WTC11 (cell line): Measurements from ENCODE around the gene NEDD4L. TPM values are rescaled to one million over a fixed set of nuclear protein-coding genes. Genes with fewer than 3 reads are reported as not detected.

ENCODE experiments used
- ATAC-seq: fragments of 200-7000 bp; cut with Tn5 transposase; 2 replicates; pipeline ENCODE4 v1.10.0; 2021; ENCODE audit warnings: mild to moderate bottlenecking, moderate library complexity
- CTCF ChIA-PET: fragments of 300-600 bp; sonication (Branson Sonifier 250); formaldehyde crosslinking; loops from one replicate; lab custom pipeline; 2021; ENCODE audit warnings: antibody characterized with exemption; lab: Charles Lee
- POLR2A ChIA-PET: fragments of 350-600 bp; sonication (Branson Sonifier 250); formaldehyde crosslinking; loops from one replicate; lab custom pipeline; 2021; ENCODE audit warnings: antibody characterized with exemption; lab: Charles Lee
- DNase-seq: peaks from one replicate; pipeline ENCODE4 v3.0.0; 2021; ENCODE audit warnings: low spot score
- H3K27ac Mint-ChIP-seq: 2 replicates; pipeline ENCODE4 v1.8.0; 2021; ENCODE audit warnings: mixed read lengths
- H3K27me3 Mint-ChIP-seq: 2 replicates; pipeline ENCODE4 v1.8.0; 2021; ENCODE audit warnings: low read depth, mild to moderate bottlenecking, moderate library complexity, mixed read lengths
- H3K36me3 Mint-ChIP-seq: 2 replicates; pipeline ENCODE4 v1.8.0; 2021; ENCODE audit warnings: mixed read lengths
- H3K4me1 Mint-ChIP-seq: 2 replicates; pipeline ENCODE4 v1.8.0; 2022; ENCODE audit warnings: mixed read lengths
- H3K4me3 Mint-ChIP-seq: 2 replicates; pipeline ENCODE4 v1.8.0; 2021; ENCODE audit warnings: mild to moderate bottlenecking, moderate library complexity, mixed read lengths
- H3K9me3 Mint-ChIP-seq: 2 replicates; pipeline ENCODE4 v1.8.0; 2021; ENCODE audit warnings: mixed read lengths
- ATF1 ChIP-seq: sonication (generic); formaldehyde crosslinking; IDR thresholded peaks from 2 replicates; pipeline ENCODE4 v1.8.1; 2023; ENCODE audit warnings: mild to moderate bottlenecking, moderate library complexity, missing genetic modification reagents
- ELF4 ChIP-seq: sonication (generic); formaldehyde crosslinking; IDR thresholded peaks from 2 replicates; pipeline ENCODE4 v1.8.1; 2022; ENCODE audit warnings: low read depth, mild to moderate bottlenecking, moderate library complexity, missing genetic modification reagents
- FOXK1 ChIP-seq: sonication (generic); formaldehyde crosslinking; IDR thresholded peaks from 2 replicates; pipeline ENCODE4 v1.8.0; 2022; ENCODE audit warnings: mild to moderate bottlenecking, moderate library complexity, missing genetic modification reagents
- FOXP1 ChIP-seq: sonication (generic); formaldehyde crosslinking; IDR thresholded peaks from 2 replicates; pipeline ENCODE4 v1.8.0; 2022; ENCODE audit warnings: missing genetic modification reagents, mild to moderate bottlenecking, moderate library complexity, borderline replicate concordance
- GTF2I ChIP-seq: fragments of 250-450 bp; sonication (Bioruptor Pico); conservative IDR thresholded peaks from 2 replicates; pipeline ENCODE4 v1.4.0; 2021; ENCODE audit warnings: mild to moderate bottlenecking
- MXD4 ChIP-seq: fragments of 250-450 bp; sonication (Bioruptor Pico); IDR thresholded peaks from 2 replicates; pipeline ENCODE4 v1.8.0; 2021; ENCODE audit warnings: mild to moderate bottlenecking, moderate library complexity, borderline replicate concordance
- NR2C2 ChIP-seq: sonication (generic); formaldehyde crosslinking; IDR thresholded peaks from 2 replicates; pipeline ENCODE4 v1.8.0; 2022; ENCODE audit warnings: mild to moderate bottlenecking, missing genetic modification reagents
- RELA ChIP-seq: sonication (generic); formaldehyde crosslinking; IDR thresholded peaks from 2 replicates; pipeline ENCODE4 v1.8.1; 2022; ENCODE audit warnings: missing genetic modification reagents, mild to moderate bottlenecking, borderline replicate concordance
- SOX15 ChIP-seq: fragments of 250-450 bp; sonication (Bioruptor Pico); IDR thresholded peaks from 2 replicates; pipeline ENCODE4 v1.9.0; 2021; ENCODE audit warnings: mild to moderate bottlenecking
- TP53 ChIP-seq: sonication (generic); formaldehyde crosslinking; IDR thresholded peaks from 2 replicates; pipeline ENCODE4 v1.8.1; 2023; ENCODE audit warnings: mild to moderate bottlenecking, missing genetic modification reagents
- ZNF121 ChIP-seq: sonication (generic); formaldehyde crosslinking; IDR thresholded peaks from 2 replicates; pipeline ENCODE4 v1.8.0; 2023; ENCODE audit warnings: missing genetic modification reagents
- ZNF263 ChIP-seq: sonication (generic); formaldehyde crosslinking; IDR thresholded peaks from 2 replicates; pipeline ENCODE4 v1.8.1; 2022; ENCODE audit warnings: low read depth, mild to moderate bottlenecking, moderate library complexity, missing genetic modification reagents
- ZNF423 ChIP-seq: fragments of 250-450 bp; sonication (Bioruptor Pico); IDR thresholded peaks from 2 replicates; pipeline ENCODE4 v2.1.2; 2022; ENCODE audit warnings: mild to moderate bottlenecking, moderate library complexity
- total RNA-seq: library from RNA; stranded (reverse); gene quantifications from 3 replicates; pipeline ENCODE4 v1.2.3, GENCODE V29; 2021
- TF ChIP-seq, protein P1 (sequence below): sonication (generic); formaldehyde crosslinking; conservative IDR thresholded peaks from 2 replicates; pipeline ENCODE4 v1.8.1; 2023; ENCODE audit warnings: mild to moderate bottlenecking, low read depth, missing genetic modification reagents, moderate library complexity
- TF ChIP-seq, protein P2 (sequence below): sonication (generic); formaldehyde crosslinking; IDR thresholded peaks from 2 replicates; pipeline ENCODE4 v1.8.1; 2023; ENCODE audit warnings: mild to moderate bottlenecking, missing genetic modification reagents, moderate library complexity
- TF ChIP-seq, protein P3 (sequence below): fragments of 250-450 bp; sonication (Bioruptor Pico); conservative IDR thresholded peaks from 2 replicates; pipeline ENCODE4 v1.9.0; 2021; ENCODE audit warnings: mild to moderate bottlenecking
- TF ChIP-seq, protein P4 (sequence below): sonication (generic); formaldehyde crosslinking; IDR thresholded peaks from 2 replicates; pipeline ENCODE4 v1.8.1; 2023; ENCODE audit warnings: mild to moderate bottlenecking, missing genetic modification reagents, borderline replicate concordance

NEDD4L gene
- total RNA-seq, 1 experiment from 2014 or later, result 88.0 TPM

DNA sequence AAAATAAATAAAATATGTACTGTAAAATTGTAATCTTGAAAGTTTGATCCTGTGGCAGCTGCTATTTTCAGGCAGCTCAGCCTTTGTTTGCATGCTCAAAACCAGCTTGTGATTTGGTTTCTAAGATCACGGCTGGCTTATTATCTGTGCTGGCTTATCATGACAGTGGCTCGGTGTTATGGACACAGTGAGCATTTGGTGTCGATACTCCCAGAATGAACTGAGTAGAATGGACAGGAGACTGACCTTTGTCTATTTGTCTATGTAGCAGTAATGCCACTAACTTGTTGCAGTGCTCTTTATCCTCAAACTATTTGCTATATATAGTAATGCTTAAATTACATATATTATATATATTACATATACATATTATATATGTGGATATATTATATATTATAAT lies 58.8 kb downstream of the NEDD4L start (continued):
- TF ChIP-seq, protein P1, sequence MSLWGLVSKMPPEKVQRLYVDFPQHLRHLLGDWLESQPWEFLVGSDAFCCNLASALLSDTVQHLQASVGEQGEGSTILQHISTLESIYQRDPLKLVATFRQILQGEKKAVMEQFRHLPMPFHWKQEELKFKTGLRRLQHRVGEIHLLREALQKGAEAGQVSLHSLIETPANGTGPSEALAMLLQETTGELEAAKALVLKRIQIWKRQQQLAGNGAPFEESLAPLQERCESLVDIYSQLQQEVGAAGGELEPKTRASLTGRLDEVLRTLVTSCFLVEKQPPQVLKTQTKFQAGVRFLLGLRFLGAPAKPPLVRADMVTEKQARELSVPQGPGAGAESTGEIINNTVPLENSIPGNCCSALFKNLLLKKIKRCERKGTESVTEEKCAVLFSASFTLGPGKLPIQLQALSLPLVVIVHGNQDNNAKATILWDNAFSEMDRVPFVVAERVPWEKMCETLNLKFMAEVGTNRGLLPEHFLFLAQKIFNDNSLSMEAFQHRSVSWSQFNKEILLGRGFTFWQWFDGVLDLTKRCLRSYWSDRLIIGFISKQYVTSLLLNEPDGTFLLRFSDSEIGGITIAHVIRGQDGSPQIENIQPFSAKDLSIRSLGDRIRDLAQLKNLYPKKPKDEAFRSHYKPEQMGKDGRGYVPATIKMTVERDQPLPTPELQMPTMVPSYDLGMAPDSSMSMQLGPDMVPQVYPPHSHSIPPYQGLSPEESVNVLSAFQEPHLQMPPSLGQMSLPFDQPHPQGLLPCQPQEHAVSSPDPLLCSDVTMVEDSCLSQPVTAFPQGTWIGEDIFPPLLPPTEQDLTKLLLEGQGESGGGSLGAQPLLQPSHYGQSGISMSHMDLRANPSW (CRISPR knock-in tag), result no peak
- no peak for TF ChIP-seq FOXK1 (CRISPR knock-in tag)
- no peak for TF ChIP-seq GTF2I (CRISPR knock-in tag)
- no peak for TF ChIP-seq NR2C2 (CRISPR knock-in tag)
- TF ChIP-seq, all 79 proteins: peak for 0

DNA sequence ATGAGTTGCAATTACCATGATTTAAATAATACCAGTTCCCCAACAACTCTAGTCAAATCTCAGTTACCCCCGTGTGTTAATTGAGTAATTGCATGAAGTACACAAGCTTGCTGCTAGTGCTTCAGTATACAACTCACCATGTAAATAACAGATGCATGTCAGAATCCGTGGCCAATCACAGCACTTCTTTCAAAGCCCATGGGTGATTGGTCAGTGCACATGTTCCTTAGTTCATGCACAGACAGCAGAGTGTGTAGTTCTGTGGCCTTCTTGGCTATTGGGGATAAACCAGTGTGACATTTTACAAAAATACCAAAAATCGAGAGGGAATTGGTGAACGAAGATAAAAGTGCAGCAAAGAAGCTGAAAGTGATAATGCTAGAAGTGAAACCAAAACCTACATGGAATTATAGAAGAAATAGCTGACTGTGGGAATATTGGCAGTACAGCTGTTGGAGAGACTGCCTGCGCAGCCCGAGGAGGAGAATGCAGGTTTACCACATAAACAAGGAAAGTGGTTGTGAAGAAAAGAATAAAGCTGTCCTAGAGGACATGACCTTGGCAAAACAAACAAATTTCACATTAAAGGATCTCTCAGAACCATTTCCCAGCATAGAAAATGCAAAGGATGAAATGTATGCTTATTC lies 59.4 kb downstream of the NEDD4L start:
- Mint-ChIP-seq H3K36me3 (0 out of 2 replicates have a peak, but pooled peaks cover 2% of the 10 kb centered on the region), H3K4me1 (peaks cover 74% of the 10 kb centered on the region), H3K27me3 (no peaks in the 10 kb centered on the region), H3K9me3 (no peaks in the 10 kb centered on the region), H3K27ac (no peak overlapping the region), H3K4me3 (no peak overlapping the region)
- TF ChIP-seq ATF1 (CRISPR knock-in tag) (no peak), TP53 (no peak), ZNF423 (no peak), MXD4 (CRISPR knock-in tag) (no peak), RELA (CRISPR knock-in tag) (no peak), SOX15 (CRISPR knock-in tag) (no peak), ZNF263 (CRISPR knock-in tag) (no peak), FOXP1 (CRISPR knock-in tag) (no peak), ELF4 (no peak), ZNF121 (no peak)
- TF ChIP-seq, protein P2, sequence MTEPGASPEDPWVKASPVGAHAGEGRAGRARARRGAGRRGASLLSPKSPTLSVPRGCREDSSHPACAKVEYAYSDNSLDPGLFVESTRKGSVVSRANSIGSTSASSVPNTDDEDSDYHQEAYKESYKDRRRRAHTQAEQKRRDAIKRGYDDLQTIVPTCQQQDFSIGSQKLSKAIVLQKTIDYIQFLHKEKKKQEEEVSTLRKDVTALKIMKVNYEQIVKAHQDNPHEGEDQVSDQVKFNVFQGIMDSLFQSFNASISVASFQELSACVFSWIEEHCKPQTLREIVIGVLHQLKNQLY (CRISPR knock-in tag), result no peak
- TF ChIP-seq, protein P3, sequence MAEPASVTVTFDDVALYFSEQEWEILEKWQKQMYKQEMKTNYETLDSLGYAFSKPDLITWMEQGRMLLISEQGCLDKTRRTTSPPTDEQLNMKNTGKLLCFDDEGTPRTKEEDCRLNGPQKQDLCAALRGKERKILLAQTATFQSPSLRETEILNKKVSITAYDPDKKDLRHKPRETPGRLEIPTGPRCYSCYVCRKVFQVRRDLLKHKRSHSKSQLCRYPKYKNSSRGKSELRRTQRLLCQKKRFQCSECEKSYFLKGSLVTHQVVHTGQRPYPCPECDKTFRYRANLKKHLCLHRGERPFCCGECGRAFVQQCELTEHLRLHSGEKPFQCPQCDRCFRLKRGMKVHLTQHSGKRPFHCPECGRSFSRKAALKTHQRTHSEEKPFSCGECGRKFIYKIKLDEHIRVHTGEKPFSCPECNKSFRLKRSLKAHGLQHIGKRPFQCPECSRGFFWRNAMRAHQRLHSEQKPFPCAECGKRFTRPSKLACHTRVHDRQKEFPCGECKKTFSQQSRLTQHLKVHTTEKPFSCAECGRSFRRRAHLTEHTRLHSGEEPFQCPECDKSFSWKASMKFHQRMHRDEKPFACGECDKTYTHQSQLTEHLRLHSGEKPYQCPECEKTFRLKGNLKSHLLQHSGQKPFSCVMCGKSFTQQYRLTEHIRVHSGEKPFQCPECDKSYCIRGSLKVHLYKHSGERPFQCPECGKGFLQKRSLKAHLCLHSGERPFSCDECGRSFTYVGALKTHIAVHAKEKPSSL (CRISPR knock-in tag), result no peak
- TF ChIP-seq, protein P4, sequence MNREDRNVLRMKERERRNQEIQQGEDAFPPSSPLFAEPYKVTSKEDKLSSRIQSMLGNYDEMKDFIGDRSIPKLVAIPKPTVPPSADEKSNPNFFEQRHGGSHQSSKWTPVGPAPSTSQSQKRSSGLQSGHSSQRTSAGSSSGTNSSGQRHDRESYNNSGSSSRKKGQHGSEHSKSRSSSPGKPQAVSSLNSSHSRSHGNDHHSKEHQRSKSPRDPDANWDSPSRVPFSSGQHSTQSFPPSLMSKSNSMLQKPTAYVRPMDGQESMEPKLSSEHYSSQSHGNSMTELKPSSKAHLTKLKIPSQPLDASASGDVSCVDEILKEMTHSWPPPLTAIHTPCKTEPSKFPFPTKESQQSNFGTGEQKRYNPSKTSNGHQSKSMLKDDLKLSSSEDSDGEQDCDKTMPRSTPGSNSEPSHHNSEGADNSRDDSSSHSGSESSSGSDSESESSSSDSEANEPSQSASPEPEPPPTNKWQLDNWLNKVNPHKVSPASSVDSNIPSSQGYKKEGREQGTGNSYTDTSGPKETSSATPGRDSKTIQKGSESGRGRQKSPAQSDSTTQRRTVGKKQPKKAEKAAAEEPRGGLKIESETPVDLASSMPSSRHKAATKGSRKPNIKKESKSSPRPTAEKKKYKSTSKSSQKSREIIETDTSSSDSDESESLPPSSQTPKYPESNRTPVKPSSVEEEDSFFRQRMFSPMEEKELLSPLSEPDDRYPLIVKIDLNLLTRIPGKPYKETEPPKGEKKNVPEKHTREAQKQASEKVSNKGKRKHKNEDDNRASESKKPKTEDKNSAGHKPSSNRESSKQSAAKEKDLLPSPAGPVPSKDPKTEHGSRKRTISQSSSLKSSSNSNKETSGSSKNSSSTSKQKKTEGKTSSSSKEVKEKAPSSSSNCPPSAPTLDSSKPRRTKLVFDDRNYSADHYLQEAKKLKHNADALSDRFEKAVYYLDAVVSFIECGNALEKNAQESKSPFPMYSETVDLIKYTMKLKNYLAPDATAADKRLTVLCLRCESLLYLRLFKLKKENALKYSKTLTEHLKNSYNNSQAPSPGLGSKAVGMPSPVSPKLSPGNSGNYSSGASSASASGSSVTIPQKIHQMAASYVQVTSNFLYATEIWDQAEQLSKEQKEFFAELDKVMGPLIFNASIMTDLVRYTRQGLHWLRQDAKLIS, result no peak
- no peak for ATAC-seq
- ChIA-PET POLR2A (no interaction called here), CTCF (interaction anchor here (2.6 kb wide), 1 partner anchor 19 kb away, joined by 15 read pairs; no protein-coding TSS in a partner anchor)
- no peak for DNase-seq
